ENCODE results near the gene RHOT1.

GRCh38 chr17:32191306-32191705, 49.0 kb downstream of the RHOT1 start:
- no peak for TF ChIP-seq EZH2phosphoT487 (IDR thresholded peaks at IDR 0.05; ENCODE audit: insufficient read depth, low read depth)
- TF ChIP-seq EZH2 (IDR thresholded peaks at IDR 0.05; ENCODE audit: insufficient read depth, poor library complexity, severe bottlenecking), result no peak

Measured in GM23248 (cell line).